PC-3 (cell line): ENCODE results near the gene GRK7. TPM values are rescaled to one million over a fixed set of nuclear protein-coding genes. Genes with fewer than 3 reads are reported as not detected.
"Not testable (repeated sequence)": the region's sequence is repeated elsewhere in the genome, so short reads cannot be mapped to it uniquely, and the experiment has no call there.

Experiments
- ATAC-seq: fragments of 200-7000 bp; cut with Tn5 transposase; 2 replicates; pipeline ENCODE4 v1.9.1; 2020; ENCODE audit warnings: mild to moderate bottlenecking, moderate library complexity
- BruUV-seq: library from RNA; stranded (reverse); fragments of 400-500 nt; replicated peaks from 2 replicates; lab custom pipeline; 2021; lab: Mats Ljungman, UMichigan
- CTCF ChIA-PET: fragments of 300-600 bp; sonication (Branson Sonifier 250); formaldehyde crosslinking; loops from one replicate; lab custom pipeline; 2022; ENCODE audit warnings: antibody characterized with exemption; lab: Charles Lee
- POLR2A ChIA-PET: fragments of 300-600 bp; sonication (Branson Sonifier 250); formaldehyde crosslinking; loops from one replicate; lab custom pipeline; 2022; ENCODE audit warnings: antibody characterized with exemption; ENCODE audit not compliant: unreplicated experiment; lab: Charles Lee
- DNase-seq: peaks from one replicate; pipeline ENCODE4 v3.0.0-alpha.2; 2015
- H2AFZ ChIP-seq: fragments of 300-600 bp; sonication (generic); 2 replicates; pipeline ENCODE4 v1.6.0; 2016; ENCODE audit warnings: antibody characterized with exemption, low read length
- H3F3A ChIP-seq: fragments of 300-600 bp; sonication (generic); one replicate; pipeline ENCODE4 v1.6.0; 2017; ENCODE audit warnings: antibody characterized with exemption, low read length, control low read depth, mild to moderate bottlenecking; ENCODE audit not compliant: unreplicated experiment
- H3K27ac ChIP-seq: fragments of 300-600 bp; sonication (generic); 2 replicates; pipeline ENCODE4 v1.5.1; 2016; ENCODE audit warnings: mild to moderate bottlenecking, low read length
- H3K27me3 ChIP-seq: fragments of 300-600 bp; sonication (generic); 2 replicates; pipeline ENCODE4 v1.6.1; 2016; ENCODE audit warnings: low read length, mixed read lengths
- H3K36me3 ChIP-seq: fragments of 300-600 bp; sonication (generic); 2 replicates; pipeline ENCODE4 v1.6.1; 2016; ENCODE audit warnings: low read depth, mixed run types, low read length, mixed read lengths
- H3K4me1 ChIP-seq: fragments of 300-600 bp; sonication (generic); 2 replicates; pipeline ENCODE4 v1.5.1; 2016; ENCODE audit warnings: low read length; ENCODE audit not compliant: insufficient read depth
- H3K4me2 ChIP-seq: fragments of 300-600 bp; sonication (generic); 2 replicates; pipeline ENCODE4 v1.6.0; 2016; ENCODE audit warnings: low read length
- H3K4me3 ChIP-seq: fragments of 300-600 bp; sonication (generic); 2 replicates; pipeline ENCODE4 v1.5.1; 2016; ENCODE audit warnings: mild to moderate bottlenecking, low read length, mixed read lengths
- H3K79me2 ChIP-seq: fragments of 300-600 bp; sonication (generic); 2 replicates; pipeline ENCODE4 v1.6.1; 2017; ENCODE audit warnings: low read length, mixed read lengths
- H3K9ac ChIP-seq: fragments of 300-600 bp; sonication (generic); 2 replicates; pipeline ENCODE4 v1.6.0; 2016; ENCODE audit warnings: mild to moderate bottlenecking, low read length
- H3K9me2 ChIP-seq: fragments of 300-600 bp; sonication (generic); replicated peaks from 2 replicates; pipeline ENCODE4 v1.6.1; 2016; ENCODE audit warnings: mixed run types, low read length, mixed read lengths
- H3K9me3 ChIP-seq: fragments of 300-600 bp; sonication (generic); 2 replicates; pipeline ENCODE4 v1.6.1; 2016; ENCODE audit warnings: low read length, mixed read lengths
- H4K20me1 ChIP-seq: fragments of 300-600 bp; sonication (generic); 2 replicates; pipeline ENCODE4 v1.6.1; 2016; ENCODE audit warnings: low read length, mixed read lengths
- CTCF ChIP-seq: fragments of 300-600 bp; sonication (generic); conservative IDR thresholded peaks from 2 replicates; pipeline ENCODE4 v1.5.1; 2017; ENCODE audit warnings: antibody characterized with exemption, low read depth, mild to moderate bottlenecking, low read length
- EZH2 ChIP-seq: fragments of 300-600 bp; sonication (generic); IDR thresholded peaks from one replicate; pipeline ENCODE4 v1.6.1; 2017; ENCODE audit warnings: antibody characterized with exemption, mild to moderate bottlenecking, low read length; ENCODE audit not compliant: unreplicated experiment
- EZH2phosphoT487 ChIP-seq: fragments of 300-600 bp; sonication (generic); IDR thresholded peaks from 2 replicates; pipeline ENCODE4 v1.6.1; 2018; ENCODE audit warnings: mild to moderate bottlenecking, antibody characterized with exemption, low read length, borderline replicate concordance
- intact Hi-C: fragments of 100-400 bp; cut with micrococcal nuclease; formaldehyde crosslinking; loops from 2 replicates; pipeline ENCODE4 v1.9.0; 2023
- total RNA-seq: library from RNA; depleted of rRNA; stranded (reverse); fragments of >200 nt; gene quantifications from 2 replicates; pipeline ENCODE4 v1.2.3, GENCODE V29; 2014

GRK7 gene
- total RNA-seq, 1 experiment from 2014 or later = not detected

GRCh38 chr3:141797819-141798447 lies 34.7 kb downstream of the GRK7 start:
- Histone ChIP-seq H3K27ac (no peak overlapping the region), H3K9me2 (no peaks in the 10 kb centered on the region), H2AFZ (no peak overlapping the region), H3K79me2 (no peaks in the 10 kb centered on the region), H4K20me1 (no peaks in the 10 kb centered on the region), H3K9ac (no peak overlapping the region), H3K27me3 (no peaks in the 10 kb centered on the region), H3K4me2 (no peak overlapping the region), H3F3A (no peaks in the 10 kb centered on the region), H3K4me1 (no peaks in the 10 kb centered on the region), H3K36me3 (no peaks in the 10 kb centered on the region), H3K9me3 (no peaks in the 10 kb centered on the region), H3K4me3 (no peak overlapping the region)
- intact Hi-C loops = no loop called here
- ATAC-seq (no peak), DNase-seq (no peak)
- TF ChIP-seq EZH2phosphoT487 (no peak), CTCF (no peak), EZH2 (no peak)
- POLR2A ChIA-PET = interaction anchor here (0.6 kb wide), 1 partner anchor 318 kb away, joined by 5 read pairs; no protein-coding TSS in a partner anchor
- CTCF ChIA-PET = no interaction called here
- BruUV-seq = no TSS peak

GRCh38 chr3:141798448-141798845 lies 35.2 kb downstream of the GRK7 start:
- Histone ChIP-seq H2AFZ (no peak overlapping the region), H3K9me3 (no peaks in the 10 kb centered on the region), H3K4me1 (no peaks in the 10 kb centered on the region), H4K20me1 (no peaks in the 10 kb centered on the region), H3K4me3 (no peak overlapping the region), H3K27me3 (no peaks in the 10 kb centered on the region), H3K9me2 (no peaks in the 10 kb centered on the region), H3K9ac (no peak overlapping the region), H3K36me3 (no peaks in the 10 kb centered on the region), H3K79me2 (no peaks in the 10 kb centered on the region), H3K27ac (no peak overlapping the region), H3F3A (no peaks in the 10 kb centered on the region), H3K4me2 (no peak overlapping the region)
- ATAC-seq = no peak
- DNase-seq = no peak
- no TSS peak for BruUV-seq
- ChIA-PET CTCF (no interaction called here), POLR2A (no interaction called here)
- TF ChIP-seq CTCF (no peak), EZH2 (no peak), EZH2phosphoT487 (no peak)
- intact Hi-C loops = no loop called here

- Histone ChIP-seq H2AFZ (no peak overlapping the region), H3K4me2 (no peak overlapping the region), H4K20me1 (no peaks in the 10 kb centered on the region), H3K9ac (no peak overlapping the region), H3K27ac (no peak overlapping the region), H3K79me2 (no peaks in the 10 kb centered on the region), H3K4me1 (no peaks in the 10 kb centered on the region), H3K9me3 (no peaks in the 10 kb centered on the region), H3F3A (no peaks in the 10 kb centered on the region), H3K9me2 (no peaks in the 10 kb centered on the region), H3K27me3 (no peaks in the 10 kb centered on the region), H3K36me3 (no peaks in the 10 kb centered on the region), H3K4me3 (no peak overlapping the region)
- ChIA-PET POLR2A (no interaction called here), CTCF (no interaction called here)
- TF ChIP-seq EZH2phosphoT487 (no peak), CTCF (no peak), EZH2 (no peak)
- intact Hi-C loops = no loop called here
- BruUV-seq = no TSS peak
- ATAC-seq (no peak), DNase-seq (no peak)
Observed at GRCh38 chr3:141802316-141803077, 39.3 kb downstream of the GRK7 start.

GRCh38 chr3:141803538-141803937 lies 40.3 kb downstream of the GRK7 start:
- H3K9me2 ChIP-seq, POLR2A ChIA-PET, H3K4me2 ChIP-seq, ATAC-seq, H3K36me3 ChIP-seq, H3K27ac ChIP-seq, H3K4me3 ChIP-seq, BruUV-seq, intact Hi-C loops, H3K27me3 ChIP-seq, H3F3A ChIP-seq, H4K20me1 ChIP-seq, H3K9me3 ChIP-seq, H3K79me2 ChIP-seq, H2AFZ ChIP-seq, H3K4me1 ChIP-seq, DNase-seq, H3K9ac ChIP-seq, CTCF ChIA-PET: not testable (repeated sequence)
